ENCODE data around the gene ZNF276.
"Not testable (repeated sequence)": the region's sequence is repeated elsewhere in the genome, so short reads cannot be mapped to it uniquely, and the experiment has no call there.

The ZNF276 gene

GRCh38 chr16:89697161-89697615 is 24.1 kb upstream of the ZNF276 start:
- DNase-seq = no peak

GRCh38 chr16:89697616-89698331 is 23.6 kb upstream of the ZNF276 start:
- no peak for DNase-seq

- DNase-seq = not testable (repeated sequence)
Observed at GRCh38 chr16:89698717-89699116, 22.6 kb upstream of the ZNF276 start.

- DNase-seq = not testable (repeated sequence)
Observed at GRCh38 chr16:89699629-89700099, 21.7 kb upstream of the ZNF276 start.

- DNase-seq = peak; percentile 97 to 98
Observed at GRCh38 chr16:89700100-89700648, 21.2 kb upstream of the ZNF276 start.

GRCh38 chr16:89700649-89701424 is 20.5 kb upstream of the ZNF276 start:
- DNase-seq = peak in 1 of 2 donors; percentile 44

GRCh38 chr16:89701425-89702406 is 19.6 kb upstream of the ZNF276 start, which contains the start of gene SPATA2L:
Gene SPATA2L, minus strand, starts transcription at chr16:89701705. Its CDS starts 473 bp downstream, at chr16:89701232.
- peak; percentile 92 to 97 for DNase-seq

- no peak for DNase-seq
Observed at GRCh38 chr16:89704281-89704680, 17.1 kb upstream of the ZNF276 start.

- no peak for DNase-seq
Observed at GRCh38 chr16:89705006-89705405, 16.3 kb upstream of the ZNF276 start.

GRCh38 chr16:89706518-89707260 is 14.6 kb upstream of the ZNF276 start:
- DNase-seq = no peak

GRCh38 chr16:89707695-89708094 is 13.6 kb upstream of the ZNF276 start:
- DNase-seq = no peak

GRCh38 chr16:89708481-89708931 is 12.8 kb upstream of the ZNF276 start:
- no peak for DNase-seq

GRCh38 chr16:89709166-89709565 is 12.2 kb upstream of the ZNF276 start:
- no peak for DNase-seq

GRCh38 chr16:89709716-89710432 is 11.5 kb upstream of the ZNF276 start:
- no peak for DNase-seq

GRCh38 chr16:89710709-89711564 is 10.4 kb upstream of the ZNF276 start:
- DNase-seq = no peak

- peak; percentile 82 to 88 for DNase-seq
Observed at GRCh38 chr16:89711601-89712273, 9.6 kb upstream of the ZNF276 start.

GRCh38 chr16:89712274-89712781 is 9.0 kb upstream of the ZNF276 start:
- no peak for DNase-seq

GRCh38 chr16:89716493-89716892 is 4.8 kb upstream of the ZNF276 start:
- no peak for DNase-seq

All from stimulated activated CD4-positive, alpha-beta T cell treated with anti-CD3 and anti-CD28 coated beads, Interleukin-2, amount 100 ng/mL, for 48 hours (primary cell).